Transverse colon (tissue), 4 donors: ENCODE data around the gene DHX40.

Experiments
- CTCF ChIP-seq, 5 experiments: fragments of 200-600 bp in 3 of 5; fragments of 450-650 bp in 2 of 5; sonication (generic) in 3 of 5; IDR thresholded peaks; 1 replicate in 2 of 5; 2 replicates in 3 of 5; pipeline ENCODE4 v1.5.1; 2016 to 2017; ENCODE audit warnings: antibody characterized with exemption in 5 of 5, inconsistent platforms in 3 of 5, mild to moderate bottlenecking in 2 of 5, moderate library complexity in 1 of 5
- POLR2A ChIP-seq: fragments of 450-650 bp; IDR thresholded peaks from one replicate; pipeline ENCODE4 v1.6.1; 2016; ENCODE audit warnings: antibody characterized with exemption, mild to moderate bottlenecking, moderate library complexity
- POLR2AphosphoS5 ChIP-seq, 3 donors: sonication (generic); formaldehyde crosslinking; IDR thresholded peaks; one replicate each; pipeline ENCODE4 v1.6.1; 2016; ENCODE audit warnings: antibody characterized with exemption in 3 of 3

- no peak for TF ChIP-seq CTCF (IDR thresholded peaks at IDR 0.05)
- TF ChIP-seq POLR2AphosphoS5 (IDR thresholded peaks at IDR 0.05): no peak
- TF ChIP-seq POLR2A: no peak
Observed at GRCh38 chr17:59542960-59543635, 22.3 kb upstream of the DHX40 start.
